Esophagus squamous epithelium (tissue), 5 donors: ENCODE data around the gene MAPRE2. TPM values are rescaled to one million over a fixed set of nuclear protein-coding genes. Genes with fewer than 3 reads are reported as not detected.

Source experiments
- DNase-seq: peaks from one replicate; lab custom pipeline; 2025; lab: John Stamatoyannopoulos, UW
- H3K27ac ChIP-seq, 4 donors: fragments of 200-600 bp; sonication (generic); one replicate each; pipeline ENCODE4 v1.5.1; 2016 to 2019; ENCODE audit warnings: mild to moderate bottlenecking in 1 of 4
- H3K27me3 ChIP-seq, 4 donors: fragments of 200-600 bp; sonication (generic); 1 replicate in 3 of 4; 2 replicates in 1 of 4; pipeline versions ENCODE4 v1.5.1 to v1.6.0; 2017 to 2021; ENCODE audit warnings: antibody characterized with exemption in 1 of 4
- H3K36me3 ChIP-seq, 3 donors: fragments of 200-600 bp; sonication (generic); one replicate each; pipeline ENCODE4 v1.5.1; 2016 to 2019
- H3K4me1 ChIP-seq, 3 donors: fragments of 200-600 bp; sonication (generic); one replicate each; pipeline ENCODE4 v1.5.1; 2017 to 2019
- H3K4me3 ChIP-seq, 4 donors: fragments of 200-600 bp; sonication (generic); 1 replicate in 3 of 4; 2 replicates in 1 of 4; pipeline ENCODE4 v1.5.1; 2016 to 2019; ENCODE audit warnings: mild to moderate bottlenecking in 2 of 4, moderate library complexity in 1 of 4
- H3K9me3 ChIP-seq, 3 donors: fragments of 200-600 bp; sonication (generic); one replicate each; pipeline ENCODE4 v1.5.1; 2016 to 2019
- POLR2A ChIP-seq, 4 donors: fragments of 450-650 bp; IDR thresholded peaks; one replicate each; pipeline ENCODE4 v1.6.1; 2017; ENCODE audit warnings: antibody characterized with exemption in 4 of 4, mild to moderate bottlenecking in 4 of 4, moderate library complexity in 3 of 4
- WGBS, 2 donors: methylation state at CpG; one replicate each; pipeline ENCODE4 v1.1.5; 2018; 5-methylcytosine and 5-hydroxymethylcytosine counted together
- intact Hi-C: fragments of 100-400 bp; cut with DNase I; formaldehyde crosslinking; loops from one replicate; pipeline ENCODE4 v1.15.0; 2022
- total RNA-seq, 4 donors: library from RNA; depleted of rRNA; stranded (reverse); fragments of >200 nt; gene quantifications; one replicate each; pipeline ENCODE4 v1.1.0, GENCODE V29; 2016
- TF ChIP-seq, protein P1 (sequence below), 6 experiments: fragments of 450-650 bp in 4 of 6; fragments of 200-600 bp in 2 of 6; sonication (generic) in 2 of 6; IDR thresholded peaks; one replicate each; pipeline ENCODE4 v1.5.1; 2016 to 2019; ENCODE audit warnings: antibody characterized with exemption in 6 of 6, mild to moderate bottlenecking in 4 of 6, moderate library complexity in 4 of 6
- donor health status: DM: yes; HTN: yes; CAD: no.

MAPRE2 gene
- total RNA-seq, 4 donors from 2014 or later = 1.5 to 9.0 (median 5.0) TPM

DNA sequence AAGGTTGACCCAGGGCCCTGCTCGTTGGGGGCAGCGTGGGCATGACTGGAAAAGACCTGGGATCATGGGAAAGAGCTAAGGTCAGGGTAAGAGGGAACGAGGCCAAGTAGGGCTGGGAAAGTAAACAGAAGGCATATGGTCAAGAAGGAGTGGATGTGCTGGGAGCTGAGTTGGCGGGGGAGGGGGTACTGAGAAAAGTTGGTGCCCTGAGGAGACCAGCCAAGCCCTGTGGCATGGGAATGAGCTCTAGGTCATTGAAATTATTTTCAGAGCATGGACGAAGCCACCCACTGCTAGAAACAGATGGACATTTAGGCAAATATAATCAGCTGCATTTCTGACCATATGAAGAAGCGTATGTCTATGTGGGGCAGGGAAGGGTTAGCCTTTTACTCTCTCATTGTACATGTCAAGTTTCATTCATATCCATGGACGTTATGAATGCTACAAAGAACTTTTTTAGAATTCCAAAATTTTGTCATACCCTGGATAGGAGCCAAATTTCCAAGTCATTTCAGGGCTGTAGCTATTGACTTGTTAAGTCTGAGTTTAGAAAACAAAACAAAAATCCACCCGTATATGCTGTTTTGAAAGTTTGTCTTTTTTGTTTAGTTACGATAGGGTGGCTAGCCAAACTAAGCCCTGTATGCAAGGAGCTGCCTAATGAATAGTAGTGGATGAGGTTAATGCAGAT lies 19.1 kb downstream of the MAPRE2 start:
- H3K9me3 ChIP-seq = no peaks in the 10 kb centered on the region
- H3K4me3 ChIP-seq = no peak overlapping the region
- no peaks in the 10 kb centered on the region for H3K36me3 ChIP-seq
- WGBS, 2 donors = 70 to 76% methylated on average over 9 of the region's 9 CpGs
- H3K4me1 ChIP-seq = peaks cover 0 to 13% (median 5%) of the 10 kb centered on the region in 3 donors
- intact Hi-C loops = no loop called here
- H3K27me3 ChIP-seq = no peaks in the 10 kb centered on the region
- H3K27ac ChIP-seq = no peak overlapping the region
- no peak for DNase-seq
- TF ChIP-seq, protein P1, sequence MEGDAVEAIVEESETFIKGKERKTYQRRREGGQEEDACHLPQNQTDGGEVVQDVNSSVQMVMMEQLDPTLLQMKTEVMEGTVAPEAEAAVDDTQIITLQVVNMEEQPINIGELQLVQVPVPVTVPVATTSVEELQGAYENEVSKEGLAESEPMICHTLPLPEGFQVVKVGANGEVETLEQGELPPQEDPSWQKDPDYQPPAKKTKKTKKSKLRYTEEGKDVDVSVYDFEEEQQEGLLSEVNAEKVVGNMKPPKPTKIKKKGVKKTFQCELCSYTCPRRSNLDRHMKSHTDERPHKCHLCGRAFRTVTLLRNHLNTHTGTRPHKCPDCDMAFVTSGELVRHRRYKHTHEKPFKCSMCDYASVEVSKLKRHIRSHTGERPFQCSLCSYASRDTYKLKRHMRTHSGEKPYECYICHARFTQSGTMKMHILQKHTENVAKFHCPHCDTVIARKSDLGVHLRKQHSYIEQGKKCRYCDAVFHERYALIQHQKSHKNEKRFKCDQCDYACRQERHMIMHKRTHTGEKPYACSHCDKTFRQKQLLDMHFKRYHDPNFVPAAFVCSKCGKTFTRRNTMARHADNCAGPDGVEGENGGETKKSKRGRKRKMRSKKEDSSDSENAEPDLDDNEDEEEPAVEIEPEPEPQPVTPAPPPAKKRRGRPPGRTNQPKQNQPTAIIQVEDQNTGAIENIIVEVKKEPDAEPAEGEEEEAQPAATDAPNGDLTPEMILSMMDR (IDR thresholded peaks at IDR 0.05) = no peak
- TF ChIP-seq POLR2A (IDR thresholded peaks at IDR 0.05) = no peak

DNA sequence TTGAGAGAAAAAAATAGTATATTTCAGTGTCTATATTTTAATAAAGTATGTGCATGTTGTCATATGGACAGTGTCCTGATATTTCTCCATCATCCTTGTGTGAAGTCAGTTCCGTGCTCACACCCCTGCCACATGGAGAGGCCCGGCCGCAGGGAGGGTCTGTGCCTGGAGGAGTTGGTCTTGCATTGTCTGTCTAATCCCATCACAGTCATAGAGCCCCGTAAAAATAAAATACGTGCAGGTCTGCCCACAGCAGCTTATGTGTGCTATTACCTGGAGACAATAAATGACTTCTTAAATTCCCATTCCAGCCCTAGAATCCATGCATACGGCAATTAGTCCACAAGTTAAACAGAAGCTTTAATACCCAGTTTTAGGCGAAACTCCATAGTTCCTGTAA lies 20.1 kb downstream of the MAPRE2 start:
- no peaks in the 10 kb centered on the region for H3K9me3 ChIP-seq
- 88 to 93% methylated on average over 7 of the region's 7 CpGs for WGBS, 2 donors
- no peaks in the 10 kb centered on the region for H3K36me3 ChIP-seq
- H3K4me1 ChIP-seq = peaks cover 0 to 13% (median 5%) of the 10 kb centered on the region in 3 donors
- intact Hi-C loops = no loop called here
- H3K27me3 ChIP-seq = no peaks in the 10 kb centered on the region
- no peak overlapping the region for H3K27ac ChIP-seq
- H3K4me3 ChIP-seq = no peak overlapping the region
- no peak for DNase-seq
- TF ChIP-seq, protein P1 (IDR thresholded peaks at IDR 0.05) = no peak

DNA sequence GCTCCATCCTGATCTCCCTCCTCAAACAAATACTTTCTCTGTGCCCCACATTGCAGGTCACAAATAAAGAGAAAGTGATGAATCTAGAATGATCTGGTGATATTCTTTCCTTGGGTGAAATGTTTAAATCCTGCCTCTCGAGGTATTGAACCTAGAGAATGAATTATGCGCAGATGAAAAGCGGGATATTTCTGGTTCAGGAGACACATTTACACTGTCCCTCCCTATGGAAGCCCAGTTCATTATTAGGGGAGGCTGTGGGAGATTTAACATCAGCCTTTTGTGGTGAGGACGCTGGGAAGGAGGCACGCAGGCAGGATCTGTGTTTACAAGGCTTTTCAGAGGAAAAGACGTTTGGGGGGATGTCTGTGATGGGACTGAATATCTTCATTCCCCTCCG lies 20.6 kb downstream of the MAPRE2 start:
- intact Hi-C loops = no loop called here
- H3K27ac ChIP-seq = no peak overlapping the region
- TF ChIP-seq, protein P1 (IDR thresholded peaks at IDR 0.05) = no peak
- TF ChIP-seq POLR2A (IDR thresholded peaks at IDR 0.05) = no peak
- H3K27me3 ChIP-seq = no peaks in the 10 kb centered on the region
- no peaks in the 10 kb centered on the region for H3K36me3 ChIP-seq
- no peak for DNase-seq
- H3K4me1 ChIP-seq = peaks cover 0 to 13% (median 5%) of the 10 kb centered on the region in 3 donors
- H3K4me3 ChIP-seq = no peak overlapping the region
- 80 to 84% methylated on average over 7 of the region's 7 CpGs for WGBS, 2 donors
- H3K9me3 ChIP-seq = no peaks in the 10 kb centered on the region

DNA sequence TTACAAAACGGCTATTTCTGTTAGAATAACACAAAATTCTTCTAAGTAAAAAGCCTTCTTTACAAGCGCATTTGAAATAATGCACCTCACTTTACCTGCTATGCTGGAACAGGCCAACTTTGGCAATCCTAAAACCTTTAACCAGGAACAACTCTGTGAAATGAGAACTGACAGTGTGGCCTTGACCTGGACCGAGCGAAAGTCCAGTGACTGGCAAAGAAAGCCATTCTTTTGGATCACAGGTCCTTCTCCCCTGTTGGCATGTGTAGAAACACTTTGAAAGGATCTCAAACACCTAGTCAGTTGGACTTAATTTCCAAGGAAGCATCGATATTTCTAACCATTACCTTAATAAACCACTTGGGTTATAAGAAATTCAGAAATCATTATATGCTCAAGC lies 21.2 kb downstream of the MAPRE2 start:
- Histone ChIP-seq H3K27ac (no peak overlapping the region), H3K9me3 (no peaks in the 10 kb centered on the region), H3K4me1 (peaks cover 0 to 13% (median 5%) of the 10 kb centered on the region in 3 donors), H3K36me3 (no peaks in the 10 kb centered on the region), H3K4me3 (no peak overlapping the region), H3K27me3 (no peaks in the 10 kb centered on the region)
- TF ChIP-seq, protein P1 (IDR thresholded peaks at IDR 0.05) = no peak
- TF ChIP-seq POLR2A (IDR thresholded peaks at IDR 0.05) = no peak
- no peak for DNase-seq
- intact Hi-C loops = no loop called here
- 87 to 88% methylated on average over 5 of the region's 5 CpGs for WGBS, 2 donors

DNA sequence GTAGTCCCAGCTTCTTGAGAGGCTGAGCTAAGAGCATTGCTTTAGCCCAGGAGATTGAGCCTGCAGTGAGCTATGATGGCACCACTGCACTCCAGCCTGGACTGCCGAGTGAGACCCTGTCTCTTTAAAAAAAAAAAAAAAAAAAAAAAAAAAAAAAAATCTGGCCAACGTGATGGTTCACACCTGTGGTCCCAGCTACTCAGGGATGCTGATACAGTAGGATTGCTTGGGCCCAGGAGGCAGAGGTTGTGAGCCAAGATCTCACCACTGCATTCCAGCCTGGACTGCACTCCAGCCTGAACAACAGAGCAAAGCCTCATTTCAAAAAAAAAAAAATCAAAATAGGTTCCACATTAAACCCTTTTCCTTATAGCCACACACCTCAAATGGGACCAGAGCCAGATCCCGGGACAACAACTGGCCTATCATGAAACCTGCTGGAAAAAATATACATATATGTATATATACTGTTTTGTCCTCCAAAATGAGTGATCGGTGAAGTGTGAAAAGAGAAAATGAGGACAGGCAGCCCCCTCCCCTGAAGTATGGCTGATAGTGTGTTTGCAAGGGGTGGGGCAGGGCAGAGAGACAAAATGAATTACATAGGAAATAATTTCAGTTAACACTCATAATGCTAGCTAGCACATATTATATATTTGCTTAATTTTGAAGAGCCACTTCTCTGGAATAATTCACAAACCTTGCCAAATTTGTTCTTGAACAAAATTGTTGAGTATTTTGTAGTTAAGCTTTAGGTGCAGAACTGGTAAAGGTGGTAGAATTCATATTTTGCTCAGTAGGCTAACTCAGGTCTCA lies 22.9 kb downstream of the MAPRE2 start:
- no peak for DNase-seq
- Histone ChIP-seq H3K4me1 (peaks cover 0 to 8% (median 5%) of the 10 kb centered on the region in 3 donors), H3K27me3 (no peaks in the 10 kb centered on the region), H3K36me3 (no peaks in the 10 kb centered on the region), H3K9me3 (no peaks in the 10 kb centered on the region), H3K27ac (no peak overlapping the region), H3K4me3 (no peak overlapping the region)
- intact Hi-C loops = no loop called here
- TF ChIP-seq POLR2A (IDR thresholded peaks at IDR 0.05) = no peak
- TF ChIP-seq, protein P1 (IDR thresholded peaks at IDR 0.05) = no peak
- WGBS, 2 donors = 70 to 74% methylated on average over 4 of the region's 4 CpGs
